Measurements from ENCODE around the gene RFLNA.
A peak's percentile ranks its signal among the peaks of the same experiment; 100 is the strongest.

RFLNA gene

GRCh38 chr12:124361074-124361970 lies 66.4 kb downstream of the RFLNA start:
- DNase-seq, result peak; percentile 22 to 71

- DNase-seq, result no peak
Measured at GRCh38 chr12:124361996-124362395, 67.1 kb downstream of the RFLNA start.

- peak in 1 of 2 donors; percentile 30 for DNase-seq
Measured at GRCh38 chr12:124363353-124363965, 68.6 kb downstream of the RFLNA start.

- DNase-seq, result no peak
Measured at GRCh38 chr12:124364543-124364942, 69.7 kb downstream of the RFLNA start.
